Mucosa of descending colon (tissue), 3 donors: ENCODE measurements around the gene CEP68. TPM values are rescaled to one million over a fixed set of nuclear protein-coding genes. Genes with fewer than 3 reads are reported as not detected.

ENCODE experiments used
- ATAC-seq: fragments of 200-7000 bp; cut with Tn5 transposase; one replicate; pipeline ENCODE4 v1.9.1; 2020; ENCODE audit warnings: mild to moderate bottlenecking, moderate library complexity
- DNase-seq, 3 donors: peaks; one replicate each; pipeline ENCODE4 v3.0.0-alpha.2; 2020
- H3K36me3 ChIP-seq: fragments of 200-600 bp; one replicate; pipeline ENCODE4 v1.8.0; 2021; ENCODE audit warnings: low read depth, mild to moderate bottlenecking
- H3K4me1 ChIP-seq: fragments of 200-600 bp; one replicate; pipeline ENCODE4 v1.8.0; 2021; ENCODE audit warnings: low read depth, mild to moderate bottlenecking
- H3K4me3 ChIP-seq: fragments of 200-600 bp; one replicate; pipeline ENCODE4 v1.8.0; 2021; ENCODE audit warnings: mild to moderate bottlenecking
- H3K9me3 ChIP-seq: fragments of 200-600 bp; one replicate; pipeline ENCODE4 v1.8.0; 2021; ENCODE audit warnings: mild to moderate bottlenecking
- intact Hi-C, 2 donors: fragments of 100-400 bp; cut with DNase I in 1 of 2; cut with micrococcal nuclease in 1 of 2; formaldehyde crosslinking; loops; one replicate each; pipeline versions ENCODE4 v1.11.0 to v1.11.1; 2022; cut with DNase I, micrococcal nuclease
- long read RNA-seq, 2 donors: library from polyadenylated mRNA; unstranded; transcript quantifications; one replicate each; pipeline ENCODE4 v2.0.0, GENCODE V29; 2019 to 2021
- total RNA-seq, 3 donors: library from RNA; stranded (reverse); fragmentation: NEBNext Ultra II Directional in 2 of 3; extraction: Animal tissue kit (Norgen Biotek cat#: 25700) in 2 of 3; gene quantifications; one replicate each; pipeline versions ENCODE4 v1.2.1 to v1.2.4, GENCODE V29; 2021 to 2023
- TF ChIP-seq, protein P1 (sequence below): fragments of 200-600 bp; IDR thresholded peaks from one replicate; pipeline ENCODE4 v1.8.0; 2022; ENCODE audit warnings: antibody characterized with exemption, mild to moderate bottlenecking
- donor health status: DM: no; HTN: no; CAD: no; lungs with moderate emphysema.
- donor health status: DM: no; HTN: no; CAD: no.
- donor health status: DM: no; HTN: yes; CAD: no.

The CEP68 gene
- total RNA-seq: 10 to 100 TPM in 2 of 3 donors, 1 to 10 TPM in 1; 8.9 to 30.9 (median 13.2) TPM
- long read RNA-seq, donor 1, full-length matches to known transcripts: 7 of 27 reads
- long read RNA-seq, donor 1, partial matches to known transcripts: 13 of 27 reads
- long read RNA-seq, donor 1, other reads (novel, unspliced or antisense): 7 of 27 reads
- long read RNA-seq, donor 2, full-length matches to known transcripts: 1 of 7 reads
- long read RNA-seq, donor 2, partial matches to known transcripts: 1 of 7 reads
- long read RNA-seq, donor 2, other reads (novel, unspliced or antisense): 5 of 7 reads

- TF ChIP-seq, protein P1, sequence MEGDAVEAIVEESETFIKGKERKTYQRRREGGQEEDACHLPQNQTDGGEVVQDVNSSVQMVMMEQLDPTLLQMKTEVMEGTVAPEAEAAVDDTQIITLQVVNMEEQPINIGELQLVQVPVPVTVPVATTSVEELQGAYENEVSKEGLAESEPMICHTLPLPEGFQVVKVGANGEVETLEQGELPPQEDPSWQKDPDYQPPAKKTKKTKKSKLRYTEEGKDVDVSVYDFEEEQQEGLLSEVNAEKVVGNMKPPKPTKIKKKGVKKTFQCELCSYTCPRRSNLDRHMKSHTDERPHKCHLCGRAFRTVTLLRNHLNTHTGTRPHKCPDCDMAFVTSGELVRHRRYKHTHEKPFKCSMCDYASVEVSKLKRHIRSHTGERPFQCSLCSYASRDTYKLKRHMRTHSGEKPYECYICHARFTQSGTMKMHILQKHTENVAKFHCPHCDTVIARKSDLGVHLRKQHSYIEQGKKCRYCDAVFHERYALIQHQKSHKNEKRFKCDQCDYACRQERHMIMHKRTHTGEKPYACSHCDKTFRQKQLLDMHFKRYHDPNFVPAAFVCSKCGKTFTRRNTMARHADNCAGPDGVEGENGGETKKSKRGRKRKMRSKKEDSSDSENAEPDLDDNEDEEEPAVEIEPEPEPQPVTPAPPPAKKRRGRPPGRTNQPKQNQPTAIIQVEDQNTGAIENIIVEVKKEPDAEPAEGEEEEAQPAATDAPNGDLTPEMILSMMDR: no peak
- H3K9me3 ChIP-seq: no peaks in the 10 kb centered on the region
- intact Hi-C loops: no loop called here
- peaks cover 31% of the 10 kb centered on the region for H3K4me1 ChIP-seq
- peak; percentile 97 to 98 (median 98) for DNase-seq
- H3K36me3 ChIP-seq: peaks cover 3% of the 10 kb centered on the region
- H3K4me3 ChIP-seq: peak within 1 kb of the TSS; percentile 71
- peak; percentile 97 for ATAC-seq
These were observed at the start of gene CEP68 for GRCh38 chr2:65056215-65057053. TSS of gene CEP68 (plus strand) at chr2:65056416. CDS start at chr2:65069445, 13,029 bp downstream.

- H3K4me1 ChIP-seq: no peaks in the 10 kb centered on the region
- TF ChIP-seq, protein P1: no peak
- ATAC-seq (no peak), DNase-seq (no peak)
- no peak overlapping the region for H3K4me3 ChIP-seq
- H3K36me3 ChIP-seq: no peaks in the 10 kb centered on the region
- H3K9me3 ChIP-seq: no peaks in the 10 kb centered on the region
- intact Hi-C loops: no loop called here
These were observed 42.4 kb upstream of the CEP68 start for GRCh38 chr2:65013776-65014175.

- H3K4me3 ChIP-seq: no peak overlapping the region
- no peak for DNase-seq
- H3K36me3 ChIP-seq: no peaks in the 10 kb centered on the region
- TF ChIP-seq, protein P1: no peak
- no peaks in the 10 kb centered on the region for H3K9me3 ChIP-seq
- intact Hi-C loops: no loop called here
- no peak for ATAC-seq
- H3K4me1 ChIP-seq: no peaks in the 10 kb centered on the region
These were observed 40.5 kb upstream of the CEP68 start for GRCh38 chr2:65015731-65016130.

GRCh38 chr2:65016789-65017188, 39.4 kb upstream of the CEP68 start:
- ATAC-seq (no peak), DNase-seq (no peak)
- TF ChIP-seq, protein P1: no peak
- Histone ChIP-seq H3K9me3 (no peaks in the 10 kb centered on the region), H3K36me3 (no peaks in the 10 kb centered on the region), H3K4me1 (no peaks in the 10 kb centered on the region), H3K4me3 (no peak overlapping the region)
- intact Hi-C loops: no loop called here

GRCh38 chr2:65017335-65017734, 38.9 kb upstream of the CEP68 start:
- DNase-seq: peak in 1 of 3 donors; percentile 56
- Histone ChIP-seq H3K4me1 (no peaks in the 10 kb centered on the region), H3K36me3 (no peaks in the 10 kb centered on the region), H3K9me3 (no peaks in the 10 kb centered on the region), H3K4me3 (no peak overlapping the region)
- TF ChIP-seq, protein P1: peak; percentile 17
- peak; percentile 62 for ATAC-seq
- intact Hi-C loops: no loop called here
